ENCODE results near the gene ANKRD63.

DNA sequence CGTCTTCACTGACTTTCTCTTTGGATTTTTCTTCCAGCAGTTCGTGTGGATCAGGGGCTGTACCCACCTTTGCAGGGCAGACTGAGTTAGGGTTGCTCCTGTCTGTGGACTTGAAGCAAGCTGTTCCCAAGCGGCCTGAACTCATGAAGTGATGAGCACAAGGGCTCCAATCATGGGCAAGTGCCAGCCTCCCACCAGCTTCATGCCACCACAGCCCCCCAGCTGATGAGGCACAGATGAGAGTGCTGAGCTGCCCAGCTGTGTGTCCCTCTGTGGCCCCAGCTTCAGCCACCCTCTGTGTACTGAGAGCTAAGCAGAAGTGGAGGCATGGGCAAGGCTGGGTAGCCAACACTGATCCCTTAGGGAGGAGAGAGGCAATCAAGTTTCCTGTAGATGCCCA, 28.1 kb upstream of the ANKRD63 start:
- TF ChIP-seq YY1 (IDR thresholded peaks at IDR 0.05; ENCODE audit: insufficient read depth, insufficient read length) (no peak), SUZ12 (IDR thresholded peaks at IDR 0.05; ENCODE audit: extremely low read depth, insufficient read depth, insufficient read length) (no peak)

Measured in NT2/D1 (cell line).